Transverse colon (tissue), 4 donors: ENCODE results near the gene ITGB5.

ENCODE experiments used
- POLR2A ChIP-seq: fragments of 450-650 bp; IDR thresholded peaks from one replicate; pipeline ENCODE4 v1.6.1; 2016; ENCODE audit warnings: antibody characterized with exemption, mild to moderate bottlenecking, moderate library complexity
- POLR2AphosphoS5 ChIP-seq, 3 donors: sonication (generic); formaldehyde crosslinking; IDR thresholded peaks; one replicate each; pipeline ENCODE4 v1.6.1; 2016; ENCODE audit warnings: antibody characterized with exemption in 3 of 3
- TF ChIP-seq, protein P1 (sequence below), 5 experiments: fragments of 200-600 bp in 3 of 5; fragments of 450-650 bp in 2 of 5; sonication (generic) in 3 of 5; IDR thresholded peaks; 1 replicate in 2 of 5; 2 replicates in 3 of 5; pipeline ENCODE4 v1.5.1; 2016 to 2017; ENCODE audit warnings: antibody characterized with exemption in 5 of 5, inconsistent platforms in 3 of 5, mild to moderate bottlenecking in 2 of 5, moderate library complexity in 1 of 5

DNA sequence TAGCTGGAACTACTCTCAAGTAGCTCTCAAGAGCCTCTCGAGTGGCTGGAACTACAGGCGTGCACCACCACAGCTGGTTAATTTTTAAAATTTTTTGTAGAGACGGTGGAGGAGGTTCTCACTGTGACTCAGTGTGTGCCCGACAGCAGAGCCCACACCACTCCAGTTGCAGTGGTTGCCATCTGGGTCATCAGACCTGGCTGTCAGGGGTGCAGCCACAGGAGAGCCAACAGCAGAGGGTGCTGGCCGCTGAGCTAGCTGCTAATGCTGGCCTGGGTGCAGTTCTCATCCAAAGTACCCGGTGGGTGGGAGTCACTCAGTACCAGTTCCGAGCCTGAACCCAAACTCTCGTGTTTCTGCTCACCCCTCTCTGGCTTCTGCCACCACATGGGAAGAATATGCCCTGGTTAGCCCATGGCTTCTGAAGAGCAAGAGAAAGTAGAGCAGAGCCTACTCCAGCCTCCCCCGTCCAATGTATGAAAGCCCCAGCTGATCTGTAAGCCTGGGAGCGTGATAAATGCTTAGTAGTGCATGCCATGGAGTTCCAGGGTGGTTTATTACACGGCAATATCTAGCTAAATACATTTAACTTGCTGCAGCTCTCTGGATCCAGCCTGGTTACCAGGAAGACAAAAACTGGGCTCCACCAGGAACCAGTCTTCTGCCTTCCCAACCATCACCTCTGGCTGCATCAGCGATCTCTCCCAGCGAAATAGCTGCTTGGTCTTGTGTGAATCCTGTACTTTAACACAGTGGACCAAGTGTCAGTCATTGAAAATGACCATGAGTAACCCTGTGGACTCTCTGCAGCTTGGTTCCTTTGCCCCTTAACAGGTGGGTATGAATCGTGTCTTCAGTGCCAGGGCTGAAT, 139.8 kb downstream of the ITGB5 start:
- TF ChIP-seq POLR2AphosphoS5 (IDR thresholded peaks at IDR 0.05), result no peak
- TF ChIP-seq, protein P1, sequence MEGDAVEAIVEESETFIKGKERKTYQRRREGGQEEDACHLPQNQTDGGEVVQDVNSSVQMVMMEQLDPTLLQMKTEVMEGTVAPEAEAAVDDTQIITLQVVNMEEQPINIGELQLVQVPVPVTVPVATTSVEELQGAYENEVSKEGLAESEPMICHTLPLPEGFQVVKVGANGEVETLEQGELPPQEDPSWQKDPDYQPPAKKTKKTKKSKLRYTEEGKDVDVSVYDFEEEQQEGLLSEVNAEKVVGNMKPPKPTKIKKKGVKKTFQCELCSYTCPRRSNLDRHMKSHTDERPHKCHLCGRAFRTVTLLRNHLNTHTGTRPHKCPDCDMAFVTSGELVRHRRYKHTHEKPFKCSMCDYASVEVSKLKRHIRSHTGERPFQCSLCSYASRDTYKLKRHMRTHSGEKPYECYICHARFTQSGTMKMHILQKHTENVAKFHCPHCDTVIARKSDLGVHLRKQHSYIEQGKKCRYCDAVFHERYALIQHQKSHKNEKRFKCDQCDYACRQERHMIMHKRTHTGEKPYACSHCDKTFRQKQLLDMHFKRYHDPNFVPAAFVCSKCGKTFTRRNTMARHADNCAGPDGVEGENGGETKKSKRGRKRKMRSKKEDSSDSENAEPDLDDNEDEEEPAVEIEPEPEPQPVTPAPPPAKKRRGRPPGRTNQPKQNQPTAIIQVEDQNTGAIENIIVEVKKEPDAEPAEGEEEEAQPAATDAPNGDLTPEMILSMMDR (IDR thresholded peaks at IDR 0.05), result no peak
- TF ChIP-seq POLR2A, result no peak
